Fibroblast of skin of back (primary cell): ENCODE measurements around the gene TGFBR3. TPM values are rescaled to one million over a fixed set of nuclear protein-coding genes. Genes with fewer than 3 reads are reported as not detected.
A peak's percentile ranks its signal among the peaks of the same experiment; 100 is the strongest.

ENCODE experiments used
- DNase-seq: peaks from one replicate; pipeline ENCODE4 v3.0.0-alpha.2; 2013
- polyA plus RNA-seq, 2 experiments: library from polyadenylated mRNA; unstranded; fragments of 120-200 nt; gene quantifications; one replicate each; pipeline ENCODE4 v1.2.1, GENCODE V29; 2013; ENCODE audit not compliant: insufficient read length in 2 of 2

The TGFBR3 gene
- 4.9 TPM for polyA plus RNA-seq (2013, experiment 1 of 2; ENCODE audit: insufficient read length)
- 3.1 TPM for polyA plus RNA-seq (2013, experiment 2 of 2; ENCODE audit: insufficient read length)

- DNase-seq: peak; percentile 92
Observed at GRCh38 chr1:91885716-91886506, at the start of gene TGFBR3. TGFBR3 (minus strand) TSS chr1:91886151; CDS start chr1:91861531, 24,620 bp downstream.

- peak; percentile 30 for DNase-seq
Observed at GRCh38 chr1:91929250-91929649, 43.3 kb upstream of the TGFBR3 start.

- no peak for DNase-seq
Observed at GRCh38 chr1:91928026-91928425, 42.1 kb upstream of the TGFBR3 start.

DNA sequence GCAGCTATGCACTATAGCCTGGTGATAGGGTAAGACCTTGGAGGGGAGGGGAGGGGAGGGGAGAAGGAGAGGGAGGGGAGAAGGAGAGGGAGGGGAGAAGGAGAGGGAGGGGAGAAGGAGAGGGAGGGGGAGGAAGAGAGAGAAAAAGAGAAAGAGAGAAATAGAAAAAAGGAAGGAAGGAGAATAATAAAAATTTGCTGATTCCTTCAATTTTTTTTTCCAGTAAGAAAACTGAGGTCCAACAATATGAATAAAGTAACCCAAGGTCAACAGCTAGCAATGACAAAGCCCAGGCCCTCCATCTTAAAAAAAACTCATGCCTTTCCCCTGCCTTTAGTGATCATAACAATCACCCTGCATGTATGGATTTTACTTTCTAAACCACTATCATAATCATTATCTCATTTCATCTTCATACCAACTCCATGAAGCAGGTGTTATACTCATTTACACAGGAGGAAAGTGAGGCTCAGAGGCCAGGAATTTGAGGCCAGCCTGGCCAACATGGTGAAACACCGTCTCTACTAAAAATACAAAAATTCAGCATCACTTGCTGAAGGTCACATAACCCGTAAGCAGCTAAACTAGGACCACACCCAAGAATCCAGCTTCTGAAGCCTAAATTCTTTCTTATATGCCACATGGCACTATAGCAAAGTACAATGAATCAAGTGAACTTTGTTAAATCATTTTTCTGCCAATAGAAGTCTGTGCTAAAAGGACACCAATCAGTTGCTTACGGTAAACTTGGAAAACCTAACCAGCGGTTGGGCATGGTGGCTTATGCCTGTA lies 39.9 kb upstream of the TGFBR3 start:
- no peak for DNase-seq

DNA sequence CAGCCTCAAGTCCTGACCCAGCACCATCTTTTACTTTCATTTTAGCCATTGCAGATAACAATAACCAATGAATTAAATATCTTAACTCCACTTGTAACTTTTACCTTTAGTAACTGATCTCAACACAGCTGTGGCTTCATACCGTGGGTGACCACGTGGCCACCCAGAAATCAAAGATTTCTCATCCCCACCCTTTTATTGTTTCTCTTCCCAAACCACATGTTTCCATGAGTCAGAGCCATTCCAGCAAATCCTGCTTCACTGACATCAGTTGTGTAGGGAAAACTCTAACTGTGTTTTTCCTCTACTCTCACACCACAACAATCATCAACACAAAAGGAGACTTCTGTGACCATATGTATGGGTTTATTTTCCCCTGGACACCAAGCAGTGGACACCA lies 38.2 kb upstream of the TGFBR3 start:
- DNase-seq: peak; percentile 85

- DNase-seq: peak; percentile 83
Observed at GRCh38 chr1:91919962-91920361, 34.0 kb upstream of the TGFBR3 start.

- no peak for DNase-seq
Observed at GRCh38 chr1:91916811-91917460, 31.0 kb upstream of the TGFBR3 start.

DNA sequence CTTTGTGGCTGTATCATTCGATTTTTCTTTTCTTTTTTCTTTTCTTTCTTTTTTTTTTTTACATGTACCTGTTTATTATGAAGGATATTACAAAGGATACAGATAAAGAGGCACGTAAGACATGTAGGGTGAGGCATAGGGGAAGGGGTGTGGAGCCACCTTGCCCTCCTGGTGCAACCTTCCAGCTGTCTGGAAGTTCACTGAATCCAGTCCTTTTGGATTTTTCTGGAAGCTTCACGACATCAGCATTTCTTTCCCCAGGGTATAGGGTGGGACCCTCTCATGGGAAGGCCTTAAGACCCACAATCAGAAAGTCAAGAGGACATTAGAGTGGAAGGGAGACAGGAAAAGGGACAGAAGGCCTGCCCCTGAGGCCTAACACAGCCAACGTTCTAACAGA lies 30.1 kb upstream of the TGFBR3 start:
- no peak for DNase-seq

DNA sequence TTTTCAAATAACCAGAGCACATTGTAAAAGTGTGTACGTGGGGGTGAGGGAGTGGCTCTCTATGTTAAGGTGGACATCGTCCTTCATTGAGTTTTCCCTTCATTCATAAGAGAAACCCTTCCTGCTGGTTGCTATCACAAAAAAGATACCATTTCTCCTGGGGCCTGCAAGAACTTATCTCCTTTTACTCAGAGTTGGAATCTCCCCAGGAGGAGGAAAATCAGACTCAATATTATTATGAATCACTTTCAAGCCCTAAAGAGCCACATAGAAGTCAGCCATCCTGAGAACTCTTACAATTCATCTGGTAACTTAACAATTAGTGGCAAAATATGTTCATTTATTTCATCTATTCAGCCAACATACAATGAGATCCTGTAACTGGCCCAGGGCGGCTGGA lies 27.1 kb upstream of the TGFBR3 start:
- peak; percentile 30 for DNase-seq

DNA sequence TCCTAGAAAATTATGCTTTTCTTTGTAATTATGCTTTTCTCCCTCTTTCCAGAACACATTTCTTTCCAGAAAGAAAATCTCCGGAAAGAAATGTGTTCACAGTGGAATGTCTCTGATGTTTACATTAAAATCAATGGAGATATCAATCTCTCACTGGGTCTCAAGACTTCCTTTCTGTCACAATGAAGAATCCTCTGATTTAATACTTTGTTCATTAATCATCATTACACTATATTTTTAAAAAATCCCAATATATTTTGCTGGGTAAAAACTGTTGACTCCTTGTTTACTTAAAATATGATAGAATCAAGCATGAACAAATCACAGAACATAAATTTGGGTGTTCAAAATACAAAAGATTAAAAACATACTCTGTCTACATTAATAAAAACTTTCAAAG lies 26.3 kb upstream of the TGFBR3 start:
- DNase-seq: peak; percentile 35

GRCh38 chr1:91901231-91901630 lies 15.3 kb upstream of the TGFBR3 start:
- DNase-seq: peak; percentile 32

DNA sequence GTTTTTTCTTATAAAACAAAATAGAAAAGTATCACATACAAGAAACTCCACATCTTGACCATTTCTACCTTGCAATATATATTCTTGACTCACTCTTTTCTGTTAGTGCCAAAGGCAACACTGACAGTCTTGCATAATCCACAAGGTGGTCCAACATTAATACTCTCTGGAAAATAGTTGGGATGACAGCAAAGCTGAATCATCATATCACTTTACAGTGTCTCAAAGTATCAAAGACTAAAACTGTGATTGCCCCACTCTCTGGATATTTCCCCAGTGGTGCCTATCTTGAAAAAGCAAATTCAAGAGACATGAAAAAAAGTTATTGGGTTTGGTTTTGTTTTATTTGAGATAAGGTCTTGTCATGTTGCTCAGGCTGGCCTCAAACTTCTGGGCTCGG lies 14.6 kb upstream of the TGFBR3 start:
- peak; percentile 89 for DNase-seq

DNA sequence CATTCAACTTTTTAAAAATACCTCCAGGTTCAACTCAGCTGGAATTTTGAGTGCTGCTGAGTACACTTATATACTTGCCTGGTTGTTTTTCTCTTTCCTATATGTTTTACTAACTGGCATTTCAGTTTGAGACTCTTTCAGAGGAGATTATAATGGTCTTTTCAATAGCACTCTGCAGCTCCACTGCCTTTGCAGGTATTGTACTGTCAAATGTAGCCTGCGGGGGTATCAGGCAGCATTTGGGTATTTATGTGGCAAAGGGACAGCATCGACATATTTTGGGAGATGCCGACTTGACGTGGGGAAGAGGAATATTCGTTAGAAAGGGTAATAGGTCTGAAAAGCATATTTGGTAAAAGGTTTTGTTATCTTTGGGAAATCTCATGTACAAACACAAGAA lies 11.1 kb upstream of the TGFBR3 start:
- DNase-seq: no peak

DNA sequence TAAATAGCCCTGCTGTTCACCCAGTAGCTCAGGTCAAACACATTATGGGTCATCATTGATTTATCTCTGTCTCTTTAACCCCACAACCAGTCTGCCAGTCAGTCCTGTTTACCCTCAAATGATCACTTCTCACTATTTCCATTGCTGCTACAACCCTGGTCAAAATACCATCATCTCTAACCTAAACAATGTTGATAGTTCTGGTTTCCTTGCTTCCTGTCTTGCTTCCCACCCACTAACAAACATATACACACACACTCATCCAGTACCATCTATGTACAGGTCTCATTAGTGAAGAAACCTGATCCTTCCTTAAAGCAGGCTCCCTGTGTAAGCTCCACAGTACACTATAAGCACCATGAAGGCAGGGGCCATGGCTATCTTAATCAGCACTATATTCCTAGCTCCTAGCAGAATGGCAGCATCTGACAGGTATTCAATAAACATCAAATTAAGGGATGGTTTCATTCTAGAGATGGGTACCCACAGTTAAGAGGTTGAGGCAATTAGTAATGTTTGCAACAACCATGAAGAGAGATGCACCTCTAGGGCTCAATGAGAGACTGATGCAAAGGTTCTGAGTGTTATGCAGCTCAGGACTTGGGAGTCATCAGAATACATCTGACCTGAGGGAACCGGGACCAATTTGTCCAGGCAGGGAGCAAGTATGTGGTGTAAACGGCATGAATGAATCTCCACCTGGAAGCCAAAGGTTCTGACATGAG lies 10.0 kb upstream of the TGFBR3 start:
- DNase-seq: no peak

- DNase-seq: no peak
Observed at GRCh38 chr1:91894036-91894761, 8.2 kb upstream of the TGFBR3 start.

DNA sequence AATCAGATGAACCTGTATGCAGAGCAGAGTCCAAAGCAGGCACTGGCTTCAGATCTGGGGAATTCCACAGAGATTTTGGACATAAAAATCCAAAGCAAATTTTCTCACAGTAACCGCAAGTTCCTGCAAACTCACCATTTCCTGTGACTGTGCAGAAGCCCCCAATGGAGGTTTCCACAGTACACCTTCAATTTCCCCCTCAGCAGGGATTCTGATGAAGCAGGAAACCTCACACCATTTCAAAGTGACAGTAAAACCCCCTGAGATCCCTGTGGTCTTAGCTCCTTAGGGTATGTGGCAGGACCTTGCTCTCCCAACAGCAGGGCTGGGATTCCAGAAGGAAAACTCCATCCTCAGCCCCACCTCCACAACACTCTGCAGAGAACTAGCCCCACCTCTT lies 6.0 kb upstream of the TGFBR3 start:
- no peak for DNase-seq

DNA sequence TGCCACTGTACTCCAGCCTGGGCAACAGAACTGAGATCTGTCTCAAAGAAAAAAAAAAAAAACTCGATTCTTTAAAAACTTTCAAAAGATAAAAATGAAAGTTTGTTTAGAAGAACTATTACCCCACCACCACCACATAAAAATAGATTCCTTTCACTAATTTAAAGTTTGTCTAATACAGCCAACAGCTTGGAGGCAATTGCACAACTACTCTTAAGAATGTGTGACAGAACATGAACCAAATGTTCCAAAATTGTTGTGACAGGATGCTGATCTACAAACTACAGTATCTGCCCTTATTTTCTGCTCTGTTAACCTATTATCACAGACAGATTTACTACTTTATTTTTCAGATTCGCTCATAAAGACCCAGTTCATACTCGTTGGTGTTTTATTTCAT lies 5.5 kb upstream of the TGFBR3 start:
- DNase-seq: no peak

DNA sequence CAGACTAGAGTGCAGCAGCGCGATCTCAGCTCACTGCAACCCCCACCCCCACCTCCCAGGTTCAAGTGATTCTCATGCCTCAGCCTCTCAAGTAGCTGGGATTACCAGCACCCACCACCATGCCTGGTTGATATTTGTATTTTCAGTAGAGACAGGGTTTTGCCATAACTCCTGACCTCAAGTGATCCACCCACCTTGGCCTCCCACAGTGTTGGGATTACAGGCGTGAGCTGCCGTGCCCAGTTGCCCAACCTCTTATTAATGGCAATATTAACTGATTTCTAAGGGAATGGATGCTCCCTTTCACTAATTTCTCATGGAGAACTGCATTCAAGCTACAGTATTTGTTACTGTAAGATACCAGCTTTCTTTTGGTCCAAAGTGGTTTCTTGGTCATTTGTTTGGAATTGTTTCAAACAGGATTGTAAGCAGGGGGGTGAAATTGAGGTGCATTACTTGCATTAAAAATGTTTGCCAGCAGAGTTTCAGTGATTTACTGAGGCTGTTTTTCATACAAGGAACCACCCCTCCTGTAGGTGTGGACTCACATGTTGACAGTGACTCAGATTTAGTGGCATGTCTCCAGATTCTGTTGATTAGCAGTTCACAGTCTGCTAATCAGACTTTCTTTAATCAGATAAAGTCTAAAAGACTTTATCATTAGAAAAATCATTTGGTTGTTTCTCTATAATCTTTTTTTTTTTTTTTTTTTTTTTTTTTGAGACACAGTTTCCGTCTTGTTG lies 3.9 kb upstream of the TGFBR3 start:
- DNase-seq: no peak

DNA sequence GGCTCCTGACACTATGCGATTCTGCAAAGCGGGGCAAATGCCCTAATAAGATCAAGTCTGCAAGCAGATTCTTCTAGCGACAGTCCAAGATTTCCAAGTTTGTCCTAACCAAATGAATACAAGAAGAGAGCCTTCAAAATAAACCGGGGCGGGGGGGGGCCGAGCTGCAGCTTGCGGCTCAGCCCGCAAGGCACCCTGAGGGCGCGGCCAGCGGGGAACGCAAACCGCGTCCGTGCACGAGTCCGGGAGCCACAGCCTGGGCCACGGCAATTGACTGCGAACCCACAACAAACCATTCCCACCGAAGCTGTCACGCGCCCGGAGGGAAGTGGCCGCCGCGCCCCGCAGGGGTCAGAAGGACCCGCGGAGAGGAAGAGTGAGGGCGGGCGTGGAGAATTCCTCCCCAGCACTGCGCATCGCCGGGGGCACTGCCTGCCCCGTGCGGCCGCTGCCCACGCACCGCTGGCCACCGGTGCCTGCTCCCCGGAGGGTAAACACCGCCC lies 687 bp downstream of the TGFBR3 start:
- DNase-seq: no peak

DNA sequence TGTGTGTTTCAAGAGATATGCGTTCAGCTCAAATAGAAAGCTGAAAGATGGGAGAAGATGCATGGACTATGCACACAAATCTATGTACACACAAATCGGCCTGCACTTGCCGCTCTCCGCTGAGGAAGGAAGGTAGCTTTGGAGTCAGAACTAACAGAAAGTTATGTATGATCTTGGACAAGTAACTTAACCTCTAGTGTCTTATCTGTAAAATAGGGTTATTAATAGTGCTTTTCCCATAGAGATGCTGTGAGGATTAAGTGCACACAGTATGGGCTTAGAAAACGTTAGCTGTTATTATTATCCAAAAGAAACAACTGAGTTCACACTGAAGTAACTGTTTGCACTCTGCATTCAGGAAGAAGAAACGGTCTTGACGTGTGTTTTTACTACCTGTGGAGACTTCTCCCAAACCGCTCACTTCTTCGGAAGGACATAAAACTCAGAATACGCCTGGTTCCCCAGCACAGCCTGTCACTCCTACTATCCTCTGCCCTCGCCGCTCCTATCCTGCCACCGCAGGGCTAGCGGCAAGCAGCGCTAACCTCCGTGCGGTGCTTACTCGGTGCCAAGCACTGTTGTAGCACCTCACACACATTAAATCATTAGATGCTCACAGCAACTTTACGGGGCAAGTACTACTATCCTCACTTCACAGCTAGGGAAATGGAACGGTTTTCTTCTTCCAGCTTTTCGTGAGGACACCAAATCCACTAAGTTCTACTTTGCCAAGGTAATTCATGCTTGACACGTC lies 1.3 kb downstream of the TGFBR3 start:
- no peak for DNase-seq
